AG04449 (cell line): ENCODE measurements around the gene C20orf204.
A peak's percentile ranks its signal among the peaks of the same experiment; 100 is the strongest.

Source experiments
- CTCF ChIA-PET: fragments of 350-600 bp; formaldehyde crosslinking; extraction: SDS; loops from one replicate; lab custom pipeline; 2021; ENCODE audit warnings: antibody characterized with exemption; lab: Yijun Ruan, JAX
- POLR2A ChIA-PET: fragments of 400-600, 350-600 bp; formaldehyde crosslinking; extraction: SDS; loops from one replicate; lab custom pipeline; 2020; ENCODE audit warnings: antibody characterized with exemption, inconsistent platforms; lab: Yijun Ruan, JAX
- DNase-seq: peaks from one replicate; pipeline ENCODE4 v3.0.0-alpha.2; 2010; ENCODE audit warnings: low read depth, low spot score
- H3K4me3 ChIP-seq: 2 replicates; pipeline ENCODE4 v1.5.1; 2011; ENCODE audit warnings: low read depth, mild to moderate bottlenecking, control low read depth, low read length
- CTCF ChIP-seq: IDR thresholded peaks from one replicate; pipeline ENCODE4 v1.5.1; 2011; ENCODE audit warnings: mild to moderate bottlenecking, moderate library complexity, low read length, control low read depth, inconsistent platforms; ENCODE audit not compliant: insufficient read depth; ENCODE audit errors: missing control alignments

Gene C20orf204

GRCh38 chr20:64077876-64078551 lies 42.0 kb downstream of the C20orf204 start:
- H3K4me3 ChIP-seq: peak overlapping the region; percentile 67
- ChIA-PET POLR2A (interaction anchor here (1.0 to 2.3 kb wide), 2 partner anchors 9 to 15 kb away, joined by 3 to 7 read pairs; partner anchors contain the start of gene TCEA2), CTCF (interaction anchor here (0.9 to 8.7 kb wide), 3 partner anchors 8 to 540 kb away, joined by 3 to 51 read pairs (median 3); no protein-coding TSS in a partner anchor)
- no peak for TF ChIP-seq CTCF
- DNase-seq: no peak

GRCh38 chr20:64078934-64079272 lies 42.9 kb downstream of the C20orf204 start:
- TF ChIP-seq CTCF: no peak
- ChIA-PET CTCF (interaction anchor here (0.7 to 8.7 kb wide), 5 partner anchors 9 to 42 kb away, joined by 3 to 51 read pairs (median 5); no protein-coding TSS in a partner anchor), POLR2A (interaction anchor here (1.2 to 2.3 kb wide), 2 partner anchors 10 to 13 kb away, joined by 3 to 7 read pairs; no protein-coding TSS in a partner anchor)
- H3K4me3 ChIP-seq: peak overlapping the region; percentile 67
- no peak for DNase-seq

- no peak for TF ChIP-seq CTCF
- H3K4me3 ChIP-seq: peak within 1 kb of the TSS; percentile 67
- no peak for DNase-seq
- ChIA-PET POLR2A (interaction anchor here (1.2 to 2.3 kb wide), 2 partner anchors 10 to 14 kb away, joined by 3 to 7 read pairs; no protein-coding TSS in a partner anchor), CTCF (interaction anchor here (0.7 to 8.7 kb wide), 6 partner anchors 9 to 42 kb away, joined by 3 to 51 read pairs (median 4); no protein-coding TSS in a partner anchor)
Measured at GRCh38 chr20:64079273-64080012, 43.5 kb downstream of the C20orf204 start, which contains the start of gene RGS19. Gene RGS19 (minus strand): TSS chr20:64079518. CDS start chr20:64076886, 2,632 bp downstream.

- DNase-seq: no peak
- CTCF ChIA-PET: interaction anchor here (0.6 to 8.7 kb wide), 6 partner anchors 11 to 240 kb away, joined by 3 to 51 read pairs (median 4); no protein-coding TSS in a partner anchor
- H3K4me3 ChIP-seq: peak within 1 kb of the TSS; percentile 67
- no peak for TF ChIP-seq CTCF
- POLR2A ChIA-PET: interaction anchor here (1.2 to 2.3 kb wide), 2 partner anchors 11 to 14 kb away, joined by 3 to 7 read pairs; no protein-coding TSS in a partner anchor
Measured at GRCh38 chr20:64080013-64080812, 44.2 kb downstream of the C20orf204 start, which contains the start of gene OPRL1. Gene OPRL1 (plus strand): TSS chr20:64080082. CDS start chr20:64092721, 12,639 bp downstream.

GRCh38 chr20:64080813-64081623 lies 45.0 kb downstream of the C20orf204 start:
- H3K4me3 ChIP-seq: no peak overlapping the region
- TF ChIP-seq CTCF: no peak
- ChIA-PET CTCF (interaction anchor here (0.6 to 8.7 kb wide), 6 partner anchors 9 to 241 kb away, joined by 3 to 51 read pairs (median 3); no protein-coding TSS in a partner anchor), POLR2A (no interaction called here)
- no peak for DNase-seq
